K562 (cell line): ENCODE data around the gene RSU1. TPM values are rescaled to one million over a fixed set of nuclear protein-coding genes. Genes with fewer than 3 reads are reported as not detected.

ENCODE experiments used
- EHMT2 ChIP-seq: fragments of 450-650 bp; IDR thresholded peaks from 2 replicates; pipeline ENCODE4 v1.6.1; 2018; ENCODE audit warnings: antibody characterized with exemption
- KLF10 ChIP-seq: fragments of 250-450 bp; sonication (Bioruptor Pico); IDR thresholded peaks from 2 replicates; pipeline ENCODE4 v1.6.1; 2021; ENCODE audit warnings: matching md5 sums
- MXD1 ChIP-seq: fragments of 250-450 bp; sonication (Bioruptor Pico); IDR thresholded peaks from 2 replicates; pipeline ENCODE4 v1.8.0; 2021; ENCODE audit warnings: borderline replicate concordance, mild to moderate bottlenecking, moderate library complexity; ENCODE audit not compliant: poor library complexity, severe bottlenecking
- polyA plus RNA-seq, 8 experiments: library from polyadenylated mRNA; depleted of rRNA in 4 of 8; stranded (reverse) in 5 of 8; unstranded in 3 of 8; fragments of >200 nt; fragmentation: Nextera tagmentation in 2 of 8; fragmentation: Illumina TruSeq in 1 of 8; extraction: Ambion mirVana in 2 of 8; extraction: Trizol in 1 of 8; gene quantifications; 2 replicates each; pipeline versions ENCODE4 v1.2.1 to v1.2.3, GENCODE V29; 2011 to 2014; ENCODE audit warnings: inconsistent platforms in 1 of 8, missing spikeins in 1 of 8
- total RNA-seq, 7 experiments: library from RNA; depleted of rRNA in 6 of 7; stranded (reverse); fragments of >200 nt in 6 of 7; fragmentation: Illumina TruSeq in 2 of 7; extraction: Trizol in 2 of 7; gene quantifications; 2 replicates each; pipeline versions ENCODE4 v1.2.1 to v1.2.3, GENCODE V29; 2011 to 2021; ENCODE audit warnings: low replicate concordance in 1 of 7
- TF ChIP-seq, protein P1 (sequence below), 2 experiments: fragments of 450-650 bp; formaldehyde crosslinking in 1 of 2; IDR thresholded peaks; 2 replicates each; pipeline versions ENCODE4 v1.4.0 to v1.6.1; 2014 to 2020; ENCODE audit warnings: mild to moderate bottlenecking in 2 of 2, borderline replicate concordance in 1 of 2, low read depth in 1 of 2
- TF ChIP-seq, protein P2 (sequence below), 2 experiments: fragments of 450-650 bp; IDR thresholded peaks; 2 replicates each; pipeline ENCODE4 v1.6.1; 2018; ENCODE audit warnings: mild to moderate bottlenecking in 2 of 2, low read depth in 1 of 2; ENCODE audit not compliant: partially characterized antibody in 2 of 2

The RSU1 gene
- total and polyA plus RNA-seq, 9 of the 15 experiments (the other 6 are each of a cell fraction or from before 2014, with no cell fraction given): 18.8 to 67.3 (median 31.5) TPM

DNA sequence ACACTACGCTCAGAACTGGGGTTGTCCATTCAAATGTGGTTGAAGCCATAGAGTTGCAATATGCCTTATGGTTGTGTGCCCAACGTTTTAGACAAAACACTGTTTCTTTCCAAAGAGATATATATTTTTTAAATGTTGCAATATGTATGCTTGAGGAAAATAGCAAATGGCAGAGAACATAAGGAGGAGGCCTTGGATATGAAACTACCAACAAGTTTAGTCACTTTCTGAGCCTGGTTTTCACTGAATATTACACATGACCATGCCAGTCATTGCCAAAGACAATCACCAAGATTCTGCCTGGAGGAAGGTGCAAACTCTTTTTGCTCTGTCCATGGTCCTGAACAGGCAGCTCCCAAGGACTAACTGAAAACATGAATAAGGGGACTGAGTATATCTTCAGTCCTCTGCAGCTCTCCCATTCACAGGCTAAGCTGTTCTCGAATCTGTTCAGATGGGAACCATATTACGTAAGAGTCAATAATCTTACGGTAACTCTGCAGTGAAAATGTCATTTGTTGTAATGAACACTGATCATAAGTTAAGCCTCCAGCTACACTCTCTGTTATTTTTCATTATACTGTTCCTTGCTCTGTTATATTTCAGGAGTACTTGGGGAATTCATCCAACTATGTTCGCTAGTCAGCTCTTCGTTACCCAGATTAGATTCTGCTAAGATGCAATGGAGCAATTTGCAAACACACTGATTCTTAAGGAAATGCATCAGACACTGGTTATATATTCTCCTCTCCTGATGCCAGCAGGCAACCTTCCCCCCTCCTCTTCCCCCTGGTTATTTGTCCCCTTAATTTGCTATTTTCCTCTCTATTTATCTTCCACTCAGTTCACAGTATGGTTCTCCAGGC, 204.9 kb downstream of the RSU1 start (continued):
- no peak for TF ChIP-seq MXD1 (CRISPR knock-in tag)
- TF ChIP-seq, protein P1, sequence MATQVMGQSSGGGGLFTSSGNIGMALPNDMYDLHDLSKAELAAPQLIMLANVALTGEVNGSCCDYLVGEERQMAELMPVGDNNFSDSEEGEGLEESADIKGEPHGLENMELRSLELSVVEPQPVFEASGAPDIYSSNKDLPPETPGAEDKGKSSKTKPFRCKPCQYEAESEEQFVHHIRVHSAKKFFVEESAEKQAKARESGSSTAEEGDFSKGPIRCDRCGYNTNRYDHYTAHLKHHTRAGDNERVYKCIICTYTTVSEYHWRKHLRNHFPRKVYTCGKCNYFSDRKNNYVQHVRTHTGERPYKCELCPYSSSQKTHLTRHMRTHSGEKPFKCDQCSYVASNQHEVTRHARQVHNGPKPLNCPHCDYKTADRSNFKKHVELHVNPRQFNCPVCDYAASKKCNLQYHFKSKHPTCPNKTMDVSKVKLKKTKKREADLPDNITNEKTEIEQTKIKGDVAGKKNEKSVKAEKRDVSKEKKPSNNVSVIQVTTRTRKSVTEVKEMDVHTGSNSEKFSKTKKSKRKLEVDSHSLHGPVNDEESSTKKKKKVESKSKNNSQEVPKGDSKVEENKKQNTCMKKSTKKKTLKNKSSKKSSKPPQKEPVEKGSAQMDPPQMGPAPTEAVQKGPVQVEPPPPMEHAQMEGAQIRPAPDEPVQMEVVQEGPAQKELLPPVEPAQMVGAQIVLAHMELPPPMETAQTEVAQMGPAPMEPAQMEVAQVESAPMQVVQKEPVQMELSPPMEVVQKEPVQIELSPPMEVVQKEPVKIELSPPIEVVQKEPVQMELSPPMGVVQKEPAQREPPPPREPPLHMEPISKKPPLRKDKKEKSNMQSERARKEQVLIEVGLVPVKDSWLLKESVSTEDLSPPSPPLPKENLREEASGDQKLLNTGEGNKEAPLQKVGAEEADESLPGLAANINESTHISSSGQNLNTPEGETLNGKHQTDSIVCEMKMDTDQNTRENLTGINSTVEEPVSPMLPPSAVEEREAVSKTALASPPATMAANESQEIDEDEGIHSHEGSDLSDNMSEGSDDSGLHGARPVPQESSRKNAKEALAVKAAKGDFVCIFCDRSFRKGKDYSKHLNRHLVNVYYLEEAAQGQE (IDR thresholded peaks at IDR 0.05; ENCODE audit: borderline replicate concordance): peak; percentile 98
- TF ChIP-seq, protein P1 (CRISPR knock-in tag; IDR thresholded peaks at IDR 0.05; ENCODE audit: low read depth): peak; percentile 94
- no peak for TF ChIP-seq KLF10
- TF ChIP-seq, protein P2, sequence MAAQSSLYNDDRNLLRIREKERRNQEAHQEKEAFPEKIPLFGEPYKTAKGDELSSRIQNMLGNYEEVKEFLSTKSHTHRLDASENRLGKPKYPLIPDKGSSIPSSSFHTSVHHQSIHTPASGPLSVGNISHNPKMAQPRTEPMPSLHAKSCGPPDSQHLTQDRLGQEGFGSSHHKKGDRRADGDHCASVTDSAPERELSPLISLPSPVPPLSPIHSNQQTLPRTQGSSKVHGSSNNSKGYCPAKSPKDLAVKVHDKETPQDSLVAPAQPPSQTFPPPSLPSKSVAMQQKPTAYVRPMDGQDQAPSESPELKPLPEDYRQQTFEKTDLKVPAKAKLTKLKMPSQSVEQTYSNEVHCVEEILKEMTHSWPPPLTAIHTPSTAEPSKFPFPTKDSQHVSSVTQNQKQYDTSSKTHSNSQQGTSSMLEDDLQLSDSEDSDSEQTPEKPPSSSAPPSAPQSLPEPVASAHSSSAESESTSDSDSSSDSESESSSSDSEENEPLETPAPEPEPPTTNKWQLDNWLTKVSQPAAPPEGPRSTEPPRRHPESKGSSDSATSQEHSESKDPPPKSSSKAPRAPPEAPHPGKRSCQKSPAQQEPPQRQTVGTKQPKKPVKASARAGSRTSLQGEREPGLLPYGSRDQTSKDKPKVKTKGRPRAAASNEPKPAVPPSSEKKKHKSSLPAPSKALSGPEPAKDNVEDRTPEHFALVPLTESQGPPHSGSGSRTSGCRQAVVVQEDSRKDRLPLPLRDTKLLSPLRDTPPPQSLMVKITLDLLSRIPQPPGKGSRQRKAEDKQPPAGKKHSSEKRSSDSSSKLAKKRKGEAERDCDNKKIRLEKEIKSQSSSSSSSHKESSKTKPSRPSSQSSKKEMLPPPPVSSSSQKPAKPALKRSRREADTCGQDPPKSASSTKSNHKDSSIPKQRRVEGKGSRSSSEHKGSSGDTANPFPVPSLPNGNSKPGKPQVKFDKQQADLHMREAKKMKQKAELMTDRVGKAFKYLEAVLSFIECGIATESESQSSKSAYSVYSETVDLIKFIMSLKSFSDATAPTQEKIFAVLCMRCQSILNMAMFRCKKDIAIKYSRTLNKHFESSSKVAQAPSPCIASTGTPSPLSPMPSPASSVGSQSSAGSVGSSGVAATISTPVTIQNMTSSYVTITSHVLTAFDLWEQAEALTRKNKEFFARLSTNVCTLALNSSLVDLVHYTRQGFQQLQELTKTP (IDR thresholded peaks at IDR 0.05; ENCODE audit: low read depth in 1 of 2, partially characterized antibody in 2 of 2): peak in 1 of 2 experiments; percentile 65
- TF ChIP-seq EHMT2: peak; percentile 96
- TF ChIP-seq, all 486 proteins: peak for 8
